Activated CD8-positive, alpha-beta memory T cell treated with anti-CD3 and anti-CD28 coated beads, Interleukin-2, amount 50 U/mL, for 48 hours (primary cell): Measurements from ENCODE around the gene RFX4.

ENCODE experiments used
- DNase-seq: peaks from one replicate; pipeline ENCODE4 v3.0.0-alpha.2; 2020

The RFX4 gene

DNA sequence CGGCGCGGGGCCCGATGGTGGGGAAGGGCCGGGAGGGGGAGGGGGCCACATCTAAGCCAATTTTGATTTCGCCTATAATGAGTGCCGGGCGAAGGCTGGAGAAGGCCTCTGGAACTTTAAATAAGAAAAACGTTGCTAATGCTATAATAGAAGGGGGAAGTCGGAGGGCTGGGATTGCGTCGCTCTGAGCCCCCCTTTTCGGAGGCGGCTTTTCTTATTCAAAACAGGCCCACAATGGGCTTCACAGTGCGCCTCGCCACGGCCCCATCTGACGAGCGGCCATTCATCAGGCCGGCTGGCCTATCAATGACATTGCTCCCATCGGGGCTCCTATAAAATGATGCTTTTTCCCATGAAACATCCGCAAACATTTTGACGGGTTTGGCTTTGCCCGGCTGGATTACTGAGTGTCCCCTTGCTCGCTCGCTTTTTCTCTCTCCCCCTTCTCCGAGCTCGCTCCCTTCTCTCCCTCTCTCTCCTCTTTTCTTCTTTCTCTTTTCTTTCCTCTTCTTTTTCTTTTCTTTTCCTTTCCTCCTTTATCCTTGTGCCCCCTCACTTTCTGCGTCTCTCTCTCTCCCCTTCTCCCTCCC is at the start of gene RFX4:
Gene RFX4, plus strand, starts transcription at position 364 of the 590 bp plus-strand sequence. CDS start 317 bp downstream, outside the sequence.
- no peak for DNase-seq

DNA sequence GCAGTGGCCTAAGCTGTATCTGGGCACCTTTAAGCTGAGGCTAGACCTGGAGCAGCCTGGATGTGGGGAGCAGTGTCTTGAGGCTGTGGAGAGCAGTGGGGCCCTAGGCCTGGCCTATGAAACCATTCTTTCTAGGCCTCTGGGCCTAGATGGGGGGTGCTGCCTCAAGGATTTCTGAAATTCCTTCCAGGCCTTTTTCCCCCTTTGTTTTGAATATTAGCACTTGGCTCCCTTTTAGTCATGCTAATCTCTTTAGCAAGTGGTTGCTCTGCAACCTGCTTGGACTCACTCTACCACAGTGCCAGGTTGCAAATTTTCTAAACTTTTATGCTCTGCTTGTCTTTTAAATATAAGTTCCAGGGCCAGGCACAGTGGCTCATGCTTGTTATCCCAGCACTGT is 41.6 kb upstream of the RFX4 start:
- DNase-seq, result no peak

DNA sequence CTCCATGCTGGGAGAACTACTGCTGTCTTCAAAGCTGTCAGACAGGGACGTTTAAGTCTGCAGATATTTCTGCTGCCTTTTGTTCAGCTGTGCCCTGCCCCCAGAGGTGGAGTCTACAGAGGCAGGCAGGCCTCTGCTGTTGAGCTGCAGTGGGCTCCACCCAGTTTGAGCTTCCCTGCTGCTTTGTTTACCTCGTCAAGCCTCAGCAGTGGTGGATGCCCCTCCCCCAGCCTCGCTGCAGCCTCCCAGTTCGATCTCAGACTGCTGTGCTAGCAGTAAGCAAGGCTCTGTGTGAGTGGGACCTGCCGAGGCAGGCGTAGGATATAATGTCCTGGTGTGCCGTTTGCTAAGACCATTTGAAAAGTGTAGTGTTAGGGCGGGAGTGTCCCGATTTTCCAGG is 31.4 kb upstream of the RFX4 start:
- no peak for DNase-seq

DNA sequence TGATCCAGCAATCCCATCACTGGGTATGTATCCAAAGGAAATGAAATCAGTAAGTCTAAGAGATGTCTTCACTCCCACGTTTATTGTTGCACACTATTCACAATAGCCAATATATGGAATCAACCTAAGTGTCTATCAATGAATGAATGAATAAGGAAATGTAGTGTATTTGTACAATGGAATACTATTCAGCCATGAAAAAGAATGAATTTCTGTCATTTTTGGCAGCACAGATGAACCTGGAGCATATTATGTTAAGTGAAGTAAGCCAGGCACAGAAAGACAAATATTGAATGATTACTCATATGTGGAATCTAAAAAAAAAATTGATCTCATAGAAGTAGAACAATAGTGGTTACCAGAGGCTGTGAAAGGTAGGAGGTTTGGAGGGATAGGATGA is 30.6 kb upstream of the RFX4 start:
- no peak for DNase-seq

DNA sequence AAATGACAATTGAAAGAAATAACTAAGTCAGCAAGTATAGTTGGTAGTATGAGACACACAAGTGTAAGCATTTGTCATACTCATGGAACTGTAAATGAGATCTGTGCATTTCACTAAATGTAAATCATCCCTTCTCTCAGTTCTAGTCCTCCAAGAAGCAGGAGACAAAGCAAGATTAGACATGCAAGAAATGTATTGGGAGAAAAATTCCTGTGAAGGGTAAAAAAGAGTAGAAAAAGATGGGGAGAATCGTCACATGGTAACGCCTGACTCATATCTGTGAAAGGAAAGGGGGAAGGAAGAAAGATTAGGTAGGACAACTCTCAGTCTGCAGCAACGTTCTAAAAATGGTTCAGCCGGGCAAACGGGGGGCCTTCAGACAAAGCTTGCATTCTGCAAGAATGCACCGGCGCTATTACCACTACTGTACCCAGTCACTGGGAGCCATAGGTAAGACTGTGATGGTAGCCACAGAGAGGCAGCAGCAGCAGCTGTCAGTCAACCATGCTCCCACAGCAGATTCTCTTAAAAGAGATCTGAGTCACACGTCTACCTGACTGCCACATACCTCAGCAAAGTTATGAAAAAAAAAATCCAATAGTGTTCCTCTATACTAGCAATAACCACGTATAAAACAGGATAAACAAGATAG is 18.0 kb upstream of the RFX4 start:
- DNase-seq, result no peak

DNA sequence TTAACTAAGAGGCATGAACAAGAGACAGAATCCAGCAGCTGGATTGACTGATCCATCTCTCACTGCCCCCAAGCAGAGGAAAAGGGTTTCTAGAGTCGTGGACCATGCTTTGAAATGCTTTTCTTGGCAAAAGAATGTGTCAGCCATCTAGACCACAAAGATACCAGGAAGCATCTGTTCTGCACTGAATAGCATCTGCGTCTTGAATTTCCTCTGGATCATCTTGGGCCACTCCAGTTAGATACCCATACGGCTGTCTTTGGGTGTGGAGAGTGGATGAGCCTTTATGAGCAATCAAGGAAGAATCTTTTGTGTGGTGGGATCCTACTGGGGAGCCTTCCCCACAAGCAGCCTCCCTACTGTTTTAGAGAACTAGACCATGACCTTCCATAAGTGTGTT is 16.0 kb upstream of the RFX4 start:
- DNase-seq, result no peak

DNA sequence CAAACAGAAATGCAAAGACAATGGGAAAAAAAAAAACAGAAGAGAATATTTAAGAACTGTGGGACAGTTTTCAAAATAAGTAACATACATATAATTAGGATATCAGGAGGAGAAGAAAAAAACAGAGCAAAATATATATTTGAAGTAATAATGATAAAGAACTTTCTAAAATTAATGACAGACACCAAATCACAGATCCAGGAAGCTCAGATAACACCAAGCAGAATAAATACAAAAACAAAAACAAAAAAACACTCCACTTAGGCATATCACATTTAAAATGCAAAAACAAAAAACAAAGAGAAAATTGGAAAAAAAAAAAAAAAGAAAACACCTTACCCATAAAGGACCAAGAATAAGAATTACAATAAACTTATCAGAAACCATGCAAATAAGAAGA is 9.6 kb upstream of the RFX4 start:
- no peak for DNase-seq

DNA sequence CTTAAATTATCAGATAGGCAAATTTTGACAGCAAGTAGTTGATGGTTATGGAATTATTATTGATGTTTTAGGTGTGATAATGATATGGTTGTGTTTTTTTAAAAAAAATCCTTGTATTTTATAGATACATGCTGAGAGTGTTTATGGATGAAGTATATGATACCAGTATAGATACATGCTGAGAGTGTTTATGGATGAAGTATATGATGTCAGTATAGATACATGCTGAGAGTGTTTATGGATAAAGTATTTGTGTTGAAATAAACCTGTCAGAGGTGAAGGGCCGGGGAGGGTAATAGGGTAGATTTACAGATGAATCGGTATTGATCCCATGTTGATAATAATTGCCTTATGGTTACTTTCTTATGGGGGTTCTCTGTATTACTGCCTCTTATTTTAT is 6.0 kb upstream of the RFX4 start:
- DNase-seq, result no peak

DNA sequence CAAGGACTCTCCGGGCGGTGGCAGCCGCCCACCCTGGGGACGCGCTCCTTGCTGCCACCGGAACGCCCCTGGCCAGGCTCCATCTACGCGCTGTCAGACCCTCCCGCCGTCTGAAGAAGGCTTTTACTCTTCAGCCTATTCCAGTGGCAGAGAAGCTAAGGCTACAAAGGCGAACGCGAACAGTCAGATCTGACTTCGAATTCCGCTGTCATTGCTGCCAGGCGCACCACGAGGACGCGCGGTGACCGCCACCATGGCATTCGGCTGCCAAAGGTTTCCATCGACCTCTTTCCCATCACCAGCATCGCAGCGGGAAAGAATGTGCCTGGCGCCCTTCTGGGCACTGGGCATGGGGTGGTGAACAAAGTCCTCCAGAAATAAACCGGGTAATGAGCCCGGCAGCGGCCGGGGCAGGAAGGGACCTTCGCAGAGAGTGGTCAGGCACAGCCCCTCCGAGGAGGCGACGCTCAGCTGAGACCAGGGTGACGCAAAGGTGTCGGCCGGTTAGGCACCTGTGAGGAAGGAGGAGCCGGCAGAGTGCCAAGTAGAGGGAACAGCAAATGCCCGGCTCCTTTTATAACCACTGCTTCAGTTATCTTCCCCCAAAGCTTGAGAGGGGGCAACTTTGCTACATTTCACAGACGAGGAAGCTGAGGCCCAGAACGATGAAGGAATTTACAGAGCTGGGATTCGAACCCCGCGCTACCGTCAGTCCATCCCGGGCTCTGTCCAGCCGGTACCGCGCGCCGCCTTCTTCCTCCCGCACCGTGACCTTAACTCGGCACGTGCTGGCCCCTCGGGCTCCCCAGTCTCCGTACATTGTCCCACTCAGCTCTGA is 1.9 kb upstream of the RFX4 start:
- DNase-seq, result no peak

DNA sequence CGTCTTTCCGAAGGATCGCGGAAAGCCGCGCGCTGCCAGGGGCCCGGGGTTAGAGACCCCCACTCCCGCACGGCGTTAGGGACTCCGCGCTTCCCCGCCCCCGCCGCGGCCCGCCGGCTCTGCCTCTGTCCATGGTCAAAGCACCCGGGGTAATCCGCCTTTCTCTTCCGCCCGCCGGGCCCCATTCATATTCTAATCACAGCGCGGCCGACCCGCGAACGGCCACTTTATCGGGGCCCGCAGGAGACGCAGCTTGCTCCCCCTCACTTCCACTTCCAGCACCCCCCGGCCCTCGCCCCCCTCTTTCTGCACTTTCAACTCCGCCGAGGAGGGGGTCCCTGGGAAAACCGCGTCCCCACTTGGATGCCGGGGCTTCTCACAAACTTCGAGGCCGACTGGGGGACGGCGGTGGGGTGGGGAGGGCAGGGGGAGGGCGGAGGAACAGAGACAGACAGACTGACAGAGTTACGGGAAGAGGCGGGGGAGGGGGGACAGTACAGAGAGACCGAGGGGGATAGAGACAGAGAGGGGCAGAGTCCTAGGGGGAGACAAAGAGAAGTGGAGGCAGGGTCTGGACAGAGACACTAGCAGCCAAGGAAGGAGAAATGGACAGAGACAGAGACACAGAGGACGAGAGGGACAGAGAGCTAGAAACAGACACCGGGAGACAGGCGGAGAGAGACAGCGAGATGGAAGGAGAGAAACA is 1.1 kb upstream of the RFX4 start:
- peak; percentile 55 for DNase-seq

DNA sequence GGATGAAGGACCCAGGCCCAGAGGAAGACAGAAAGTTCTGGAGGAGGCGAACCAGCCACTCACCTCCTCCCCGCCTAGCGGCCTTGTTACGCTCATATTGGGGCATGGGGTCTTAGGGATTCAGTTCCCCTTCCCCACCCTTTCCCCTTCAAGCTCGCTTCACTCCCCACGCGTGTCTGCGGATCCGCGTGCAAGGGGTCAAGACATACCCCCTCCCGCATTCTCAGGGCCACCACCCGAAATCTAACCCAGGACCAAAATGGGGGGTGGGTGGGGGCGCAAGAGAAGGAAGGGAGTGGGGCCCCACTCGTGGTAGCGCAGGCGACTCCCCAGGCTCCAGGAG is 584 bp upstream of the RFX4 start:
- no peak for DNase-seq

DNA sequence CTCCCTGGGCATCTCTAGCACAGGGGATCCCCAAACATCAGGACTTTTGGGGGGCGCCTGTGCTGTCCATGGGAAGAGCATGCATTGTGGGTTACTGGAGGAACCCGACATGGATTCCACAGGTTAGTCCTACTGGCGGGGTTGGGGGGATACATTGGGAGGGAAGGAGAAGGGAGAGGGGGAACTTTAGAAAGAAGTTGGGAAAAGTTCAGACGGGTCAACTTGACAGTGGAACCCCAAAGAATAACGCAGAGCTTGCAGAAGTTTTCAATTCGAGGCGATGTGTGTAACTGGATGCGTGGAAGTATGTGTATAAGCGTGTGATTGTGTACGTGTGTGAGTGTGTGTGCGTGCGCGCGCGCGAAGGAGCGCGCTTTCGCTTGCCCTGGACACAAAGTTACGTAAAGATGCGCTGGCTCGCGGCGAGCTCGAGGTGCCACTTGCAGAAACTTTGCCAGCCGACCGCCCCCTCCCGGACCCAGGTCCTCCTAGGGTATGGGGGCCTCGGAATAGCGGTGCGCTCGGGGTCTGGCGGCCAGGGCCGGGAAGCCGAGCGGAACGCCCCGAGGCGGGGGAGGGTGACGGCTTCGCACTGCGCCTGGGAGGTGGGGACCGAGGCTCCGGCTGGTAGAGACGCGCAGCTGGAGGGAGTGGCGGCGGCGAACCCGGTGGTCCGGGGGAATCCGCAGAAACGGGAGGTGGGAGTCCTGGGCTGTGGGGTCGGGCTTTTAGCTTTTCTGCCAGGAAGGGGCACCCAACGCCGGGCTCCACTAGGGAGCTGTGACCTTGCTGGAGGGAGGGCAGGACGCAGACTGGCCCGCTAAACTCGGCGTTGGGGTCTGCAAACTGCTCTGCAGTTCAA is 669 bp downstream of the RFX4 start:
- peak; percentile 60 for DNase-seq

DNA sequence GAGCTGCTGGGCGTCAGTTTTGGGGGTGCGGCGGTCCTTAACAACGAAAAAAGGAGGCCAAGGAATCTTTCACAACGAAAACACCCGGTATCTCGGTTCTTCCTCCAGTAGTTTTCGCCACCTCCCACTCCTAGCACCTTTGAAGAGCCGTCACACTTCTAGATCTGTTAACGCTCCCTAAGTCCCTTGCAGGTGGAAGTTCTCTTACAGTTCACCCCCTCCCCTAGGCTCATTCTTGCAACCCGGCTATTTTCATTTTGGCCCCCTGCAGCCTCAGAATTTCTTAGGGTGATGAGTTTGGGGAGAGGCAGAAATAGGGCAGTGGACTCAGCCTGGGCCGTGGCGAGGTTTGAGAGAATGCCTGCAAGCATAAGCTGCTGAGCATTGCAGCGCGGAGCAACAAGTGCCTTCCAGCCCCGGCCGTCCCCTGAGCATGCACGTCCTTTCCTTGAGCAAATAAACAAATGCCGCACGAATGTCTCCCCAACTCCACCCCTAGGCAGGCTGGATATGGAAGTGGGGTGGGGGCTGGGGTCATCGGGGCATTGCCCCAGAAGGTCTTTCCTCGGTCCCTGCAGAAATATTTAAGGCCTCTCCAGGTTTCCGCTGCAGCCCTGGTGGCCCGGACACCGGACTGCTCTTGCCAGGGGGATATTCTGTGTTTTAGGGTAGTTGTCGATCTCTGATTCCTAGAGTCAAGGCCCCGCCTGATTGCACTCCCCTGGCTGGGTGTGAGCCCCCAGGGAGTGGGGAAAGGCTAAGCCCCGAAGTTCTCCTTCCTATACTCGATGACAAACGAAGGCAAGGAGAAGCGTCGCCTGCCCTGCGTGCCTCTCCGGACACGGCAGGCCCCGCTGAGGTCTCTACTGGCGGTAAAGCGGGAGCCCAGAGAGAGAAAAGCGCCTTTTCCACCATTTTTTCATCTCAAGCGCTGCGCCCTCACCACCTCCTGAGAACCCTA is 1.6 kb downstream of the RFX4 start:
- DNase-seq, result peak; percentile 55

DNA sequence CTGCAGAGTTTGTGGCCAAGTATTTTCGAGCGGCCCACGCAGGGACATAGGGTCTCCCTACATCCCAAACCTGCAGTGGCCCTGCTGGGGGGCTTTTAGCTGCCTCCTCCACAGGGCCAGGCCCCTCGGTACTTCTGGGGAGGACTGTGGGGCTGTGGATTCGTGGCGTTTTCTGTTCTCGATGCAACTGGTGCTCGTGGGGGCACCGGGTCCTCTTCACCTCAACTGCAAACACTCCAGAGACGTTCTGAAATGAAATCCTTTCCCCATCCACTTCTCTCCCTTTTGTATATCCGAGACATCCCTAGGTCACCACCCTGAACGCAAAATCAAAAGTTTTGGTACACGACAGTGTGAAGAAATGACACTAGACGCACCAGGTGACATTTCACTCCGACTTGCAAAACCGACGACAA is 2.3 kb downstream of the RFX4 start:
- DNase-seq, result no peak

DNA sequence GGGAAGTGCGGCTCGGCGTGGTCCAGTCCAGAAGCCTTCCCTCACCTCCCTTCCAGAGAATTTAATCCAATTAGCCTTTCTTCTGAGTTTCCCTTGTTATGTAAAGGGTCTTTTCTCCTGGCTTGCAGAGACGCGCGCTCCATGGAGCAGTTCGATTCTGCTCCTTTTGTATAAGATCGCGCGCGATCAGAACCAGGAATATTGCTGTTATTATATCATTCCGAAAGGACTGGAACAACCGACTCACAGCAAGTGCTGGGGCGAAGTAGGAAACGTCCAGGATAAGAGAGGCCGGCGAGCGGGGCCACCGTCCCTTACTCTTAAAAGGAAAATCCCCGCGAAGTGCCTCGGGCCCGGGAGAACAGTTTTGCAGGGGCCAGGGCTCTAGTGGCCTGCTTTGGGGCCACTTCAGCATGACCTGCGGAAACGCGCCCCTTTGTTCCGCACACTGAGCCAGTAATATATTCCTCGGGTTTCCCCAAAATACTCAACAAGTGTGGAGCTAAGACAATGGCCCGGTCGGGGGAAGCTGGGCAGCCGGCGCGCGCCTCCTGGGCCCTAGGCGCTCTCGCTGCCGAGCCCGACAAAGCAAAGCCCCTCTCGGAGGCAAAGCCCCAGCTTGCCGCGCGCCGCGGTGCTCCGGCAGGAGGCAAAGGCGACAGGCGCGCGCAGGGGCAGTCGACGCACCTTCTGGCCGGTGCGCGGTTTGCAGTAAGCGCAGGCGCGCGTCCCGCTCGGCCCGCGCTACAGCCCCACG is 2.9 kb downstream of the RFX4 start:
- peak; percentile 58 for DNase-seq

DNA sequence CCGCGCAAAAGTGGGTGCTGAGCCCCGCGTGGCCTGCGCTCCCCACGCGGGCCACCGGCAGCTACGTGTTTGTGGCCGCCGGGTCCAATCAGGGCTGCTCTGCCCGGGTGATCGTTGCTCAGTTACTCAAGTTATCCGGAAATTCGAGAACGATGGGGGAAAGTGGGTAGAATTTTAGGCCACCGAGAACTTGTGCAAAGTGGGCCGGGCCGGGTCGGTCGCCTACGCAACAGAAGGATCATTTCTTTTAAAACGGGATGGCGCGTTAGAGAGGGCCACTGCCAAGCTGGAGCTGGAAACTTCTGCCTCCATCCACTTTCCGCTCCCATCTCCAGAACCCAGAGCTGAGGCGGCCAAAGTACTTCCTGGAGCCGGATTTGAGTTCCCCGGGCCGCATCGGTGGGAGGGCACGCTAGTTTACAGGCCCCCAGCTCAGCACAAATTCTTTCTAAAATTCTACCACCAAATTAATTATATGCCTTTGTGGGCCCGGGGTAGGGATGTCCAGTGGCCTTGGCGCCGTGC is 3.5 kb downstream of the RFX4 start:
- no peak for DNase-seq

DNA sequence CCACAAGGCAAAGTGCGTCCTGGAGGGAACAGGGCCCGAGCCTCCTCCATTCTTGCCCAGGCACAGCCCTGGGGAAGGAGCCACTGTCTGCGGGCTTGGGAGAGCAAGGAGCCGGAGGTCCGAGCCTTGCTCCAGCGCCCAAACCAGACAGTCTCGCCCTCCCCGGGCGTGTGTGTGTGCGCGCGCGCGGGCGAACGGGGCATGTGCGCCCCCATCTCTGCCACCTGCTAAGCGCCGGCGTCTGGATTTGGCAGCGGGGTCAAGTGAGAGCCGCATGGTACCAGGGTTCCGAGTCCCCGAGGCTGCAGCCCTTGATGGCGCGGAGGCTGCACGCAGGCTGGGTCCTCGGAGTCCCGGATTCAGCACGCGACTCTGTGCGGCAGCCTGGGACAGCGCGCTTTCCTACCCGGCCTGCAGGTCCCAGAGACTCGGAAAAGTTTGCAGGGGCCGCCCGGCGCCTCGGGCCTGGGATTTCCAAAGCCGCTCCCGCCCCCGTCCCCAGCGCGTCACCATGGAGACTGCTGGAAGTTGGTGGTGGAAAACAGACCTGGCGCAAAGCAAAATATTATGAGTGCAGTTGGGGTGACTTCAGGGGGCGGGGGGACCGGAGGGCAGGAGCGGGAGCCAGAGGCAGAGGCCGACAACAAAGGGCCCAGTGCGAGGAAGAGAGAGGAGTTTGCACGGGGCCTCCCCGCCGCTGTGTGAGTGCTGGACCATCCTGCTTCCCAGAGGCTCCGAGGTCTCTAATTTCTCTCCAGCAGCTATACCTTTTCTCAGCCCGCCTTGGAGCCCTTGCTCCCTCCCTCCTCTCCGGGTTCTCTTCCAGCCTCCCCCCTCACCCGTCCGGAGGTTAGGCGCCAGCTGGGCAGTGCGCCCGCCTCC is 4.2 kb downstream of the RFX4 start:
- no peak for DNase-seq

DNA sequence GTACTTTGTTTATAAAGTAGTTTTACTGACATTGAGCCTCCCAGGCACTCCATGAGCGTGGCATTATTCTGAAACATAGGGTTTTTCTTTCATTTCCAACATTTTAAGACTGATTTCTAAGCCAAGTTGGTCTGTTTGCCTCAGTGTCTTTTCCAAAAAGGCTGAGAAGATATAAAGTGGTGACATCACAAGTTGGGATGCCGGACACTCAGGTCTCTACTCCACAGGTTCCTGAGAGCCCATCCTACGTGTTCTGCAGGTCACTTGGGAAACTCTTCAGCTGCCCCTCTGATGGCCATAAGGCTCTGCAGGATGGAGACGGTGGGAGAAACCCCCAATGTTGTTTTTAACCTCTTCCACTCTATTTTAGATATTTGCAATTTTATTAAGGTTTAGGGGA is 6.0 kb downstream of the RFX4 start:
- no peak for DNase-seq

DNA sequence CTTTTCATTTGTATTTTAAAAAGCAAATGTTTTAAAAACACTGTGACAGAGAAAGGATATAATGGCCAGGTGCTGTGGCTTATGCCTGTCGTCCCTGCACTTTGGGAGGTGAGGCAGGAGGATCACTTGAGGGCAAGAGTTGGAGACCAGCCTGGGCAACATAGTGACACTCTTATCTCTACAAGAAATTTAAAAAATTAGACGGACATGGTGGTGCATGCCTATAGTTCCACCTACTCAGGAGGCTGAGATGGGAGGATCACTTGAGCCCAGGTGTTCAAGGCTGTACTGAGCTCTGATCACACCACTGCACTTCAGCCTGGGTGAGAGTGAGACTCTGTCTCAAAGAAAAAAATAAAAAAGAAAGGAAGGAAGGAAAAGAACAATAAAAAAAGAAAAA is 7.8 kb downstream of the RFX4 start:
- DNase-seq, result no peak
